Skeletal muscle cell (primary cell): ENCODE data around the gene DRGX.
A peak's percentile ranks its signal among the peaks of the same experiment; 100 is the strongest.

Experiments used
- DNase-seq: peaks from one replicate; pipeline ENCODE4 v3.0.0-alpha.2; 2010; ENCODE audit warnings: low read depth
- H3K4me3 ChIP-seq: 2 replicates; pipeline ENCODE4 v1.5.1; 2011; ENCODE audit warnings: low read depth, mild to moderate bottlenecking, control low read depth, low read length, moderate library complexity

Gene DRGX

GRCh38 chr10:49395741-49396665, at the start of gene DRGX:
Gene DRGX, minus strand, starts transcription at chr10:49396089. Its CDS starts 649 bp downstream, at chr10:49395440.
- DNase-seq: no peak
- no peak within 1 kb of the TSS for H3K4me3 ChIP-seq

GRCh38 chr10:49444349-49444748, 48.5 kb upstream of the DRGX start:
- DNase-seq: no peak

GRCh38 chr10:49442863-49443262, 47.0 kb upstream of the DRGX start:
- H3K4me3 ChIP-seq: no peak overlapping the region
- no peak for DNase-seq

More at GRCh38 chr10:49444349-49444748, 48.5 kb upstream of the DRGX start:
- H3K4me3 ChIP-seq: no peak overlapping the region

- DNase-seq: no peak
- H3K4me3 ChIP-seq: peak overlapping the region; percentile 3
These were observed 45.9 kb upstream of the DRGX start for GRCh38 chr10:49441488-49442476.

- H3K4me3 ChIP-seq: no peak overlapping the region
- DNase-seq: no peak
These were observed 39.3 kb upstream of the DRGX start for GRCh38 chr10:49435225-49435624.

GRCh38 chr10:49433069-49433468, 37.2 kb upstream of the DRGX start:
- no peak overlapping the region for H3K4me3 ChIP-seq

GRCh38 chr10:49431426-49431825, 35.5 kb upstream of the DRGX start:
- DNase-seq: no peak

More at GRCh38 chr10:49433069-49433468, 37.2 kb upstream of the DRGX start:
- DNase-seq: no peak

GRCh38 chr10:49429458-49429857, 33.6 kb upstream of the DRGX start:
- no peak for DNase-seq
- no peak overlapping the region for H3K4me3 ChIP-seq

More at GRCh38 chr10:49431426-49431825, 35.5 kb upstream of the DRGX start:
- no peak overlapping the region for H3K4me3 ChIP-seq

- no peak overlapping the region for H3K4me3 ChIP-seq
- DNase-seq: no peak
These were observed 30.8 kb upstream of the DRGX start for GRCh38 chr10:49426490-49427360.

GRCh38 chr10:49419005-49419404, 23.1 kb upstream of the DRGX start:
- DNase-seq: no peak
- no peak overlapping the region for H3K4me3 ChIP-seq

GRCh38 chr10:49418328-49418727, 22.4 kb upstream of the DRGX start:
- no peak overlapping the region for H3K4me3 ChIP-seq
- DNase-seq: no peak

- H3K4me3 ChIP-seq: no peak overlapping the region
- no peak for DNase-seq
These were observed 22.1 kb upstream of the DRGX start for GRCh38 chr10:49418053-49418326.

GRCh38 chr10:49417311-49418052, 21.6 kb upstream of the DRGX start:
- no peak for DNase-seq
- no peak overlapping the region for H3K4me3 ChIP-seq

GRCh38 chr10:49415846-49416245, 20.0 kb upstream of the DRGX start:
- H3K4me3 ChIP-seq: no peak overlapping the region
- DNase-seq: no peak

GRCh38 chr10:49415109-49415508, 19.2 kb upstream of the DRGX start:
- DNase-seq: no peak
- H3K4me3 ChIP-seq: no peak overlapping the region

- H3K4me3 ChIP-seq: no peak overlapping the region
- no peak for DNase-seq
These were observed 18.6 kb upstream of the DRGX start for GRCh38 chr10:49414496-49414895.

GRCh38 chr10:49412571-49412970, 16.7 kb upstream of the DRGX start:
- H3K4me3 ChIP-seq: no peak overlapping the region
- no peak for DNase-seq

GRCh38 chr10:49410365-49411074, 14.6 kb upstream of the DRGX start:
- H3K4me3 ChIP-seq: no peak overlapping the region
- DNase-seq: no peak
